GM21825 (cell line): ENCODE data around the gene DLEC1.
"Not testable (repeated sequence)": the region's sequence is repeated elsewhere in the genome, so short reads cannot be mapped to it uniquely, and the experiment has no call there.

Source experiments
- ATAC-seq: cut with Tn5 transposase; IDR thresholded peaks from one replicate; pipeline ENCODE4 v1.9.1; 2021; ENCODE audit warnings: mild to moderate bottlenecking, moderate library complexity; ENCODE audit not compliant: unreplicated experiment

DLEC1 gene

GRCh38 chr3:38017445-38018295 is 21.3 kb upstream of the DLEC1 start:
- ATAC-seq = no peak

- no peak for ATAC-seq
These were observed 20.4 kb upstream of the DLEC1 start for GRCh38 chr3:38018296-38019266.

- no peak for ATAC-seq
These were observed 19.2 kb upstream of the DLEC1 start for GRCh38 chr3:38019658-38020341.

- no peak for ATAC-seq
These were observed 18.7 kb upstream of the DLEC1 start for GRCh38 chr3:38020342-38020726.

GRCh38 chr3:38021196-38021595 is 17.8 kb upstream of the DLEC1 start:
- no peak for ATAC-seq

GRCh38 chr3:38022301-38022700 is 16.7 kb upstream of the DLEC1 start:
- ATAC-seq = no peak

GRCh38 chr3:38022896-38023709 is 15.9 kb upstream of the DLEC1 start:
- no peak for ATAC-seq

- ATAC-seq = no peak
These were observed 12.2 kb upstream of the DLEC1 start for GRCh38 chr3:38026856-38027255.

- ATAC-seq = no peak
These were observed 11.2 kb upstream of the DLEC1 start for GRCh38 chr3:38027466-38028465.

GRCh38 chr3:38028621-38029361 is 10.2 kb upstream of the DLEC1 start:
- no peak for ATAC-seq

GRCh38 chr3:38029400-38030125 is 9.4 kb upstream of the DLEC1 start, which contains the start of gene PLCD1:
PLCD1 (minus strand) TSS chr3:38029642; CDS start chr3:38029539, 103 bp downstream.
- ATAC-seq = no peak

GRCh38 chr3:38030126-38031021 is 8.6 kb upstream of the DLEC1 start:
- no peak for ATAC-seq

- ATAC-seq = no peak
These were observed 7.7 kb upstream of the DLEC1 start for GRCh38 chr3:38031022-38031994.

- no peak for ATAC-seq
These were observed 6.6 kb upstream of the DLEC1 start for GRCh38 chr3:38032328-38032865.

GRCh38 chr3:38033586-38033985 is 5.4 kb upstream of the DLEC1 start:
- not testable (repeated sequence) for ATAC-seq
